Middle frontal gyrus (tissue), 1 donor: ENCODE results near the gene DOCK7.
"Not testable (repeated sequence)": the region's sequence is repeated elsewhere in the genome, so short reads cannot be mapped to it uniquely, and the experiment has no call there.

ENCODE experiments used
- DNase-seq: peaks from one replicate; pipeline ENCODE4 v3.0.0-alpha.2; 2015; ENCODE audit warnings: low spot score; ENCODE audit errors: extremely low spot score

The DOCK7 gene

DNA sequence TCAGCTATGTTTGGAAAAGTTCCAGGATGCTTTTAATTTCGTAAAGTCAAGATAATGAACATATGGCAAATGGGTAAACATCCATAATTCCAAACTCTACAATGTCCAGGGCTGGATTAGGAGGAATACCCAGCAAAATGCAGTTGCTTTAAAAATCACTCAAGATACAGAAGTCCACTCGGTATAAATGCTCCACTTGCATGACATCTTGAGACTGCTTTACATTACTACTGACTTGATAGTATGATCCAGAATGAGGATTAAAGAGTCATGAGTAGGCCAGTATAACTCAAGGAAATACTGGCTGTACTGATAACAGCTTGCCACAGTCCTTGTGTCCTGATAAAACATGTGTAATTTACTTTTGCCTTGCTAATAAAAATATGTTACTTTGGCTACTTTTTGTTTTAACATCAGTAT is 149.1 kb downstream of the DOCK7 start:
- no peak for DNase-seq

DNA sequence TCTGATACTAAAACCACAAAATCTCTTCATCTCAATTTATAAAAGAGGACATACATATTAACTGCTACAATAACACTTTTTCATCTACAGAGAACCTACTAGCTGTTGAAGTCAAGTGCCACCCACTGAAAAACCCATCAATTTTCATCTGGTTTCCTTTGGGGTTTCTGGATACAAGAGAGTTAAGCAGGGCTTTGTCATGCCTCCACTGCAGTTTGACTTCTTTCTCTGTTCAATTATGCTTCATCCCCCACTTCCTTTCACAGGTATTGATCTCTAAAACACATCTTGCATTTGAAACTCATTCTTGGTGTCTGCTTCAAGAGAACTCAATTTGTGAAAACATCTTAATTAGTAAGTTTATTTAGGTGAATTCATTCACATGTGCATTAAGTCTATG is 151.3 kb downstream of the DOCK7 start:
- DNase-seq = no peak

DNA sequence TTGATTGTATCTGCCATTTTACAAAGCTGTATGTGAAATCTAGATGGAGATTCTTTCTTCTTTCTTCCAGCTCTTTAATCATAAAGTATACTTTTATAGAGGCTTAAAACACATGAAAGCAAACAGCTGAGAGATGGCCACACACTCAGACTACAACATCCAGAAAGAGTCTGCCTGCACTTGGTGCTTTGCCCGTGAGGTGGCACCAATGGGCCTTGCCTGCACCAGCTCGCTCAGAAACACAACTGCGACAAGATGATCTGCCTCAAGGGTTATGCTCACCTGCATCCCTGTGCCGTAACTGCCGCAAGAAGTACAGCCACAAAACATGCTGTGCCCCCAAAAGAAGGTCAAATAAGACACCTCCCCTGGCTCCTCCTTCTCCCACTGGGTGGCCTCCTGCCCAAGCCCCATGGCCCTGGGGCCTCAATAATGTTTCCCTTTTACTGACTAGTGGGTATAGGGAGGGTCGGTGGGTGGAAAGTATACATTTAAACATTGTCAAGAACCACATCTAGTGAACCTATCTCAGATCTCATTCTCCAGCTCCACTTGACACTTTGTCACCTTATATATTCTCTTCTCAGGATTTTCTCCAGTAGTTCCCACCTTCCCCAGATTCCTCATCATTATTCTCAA is 157.6 kb downstream of the DOCK7 start:
- DNase-seq = no peak

DNA sequence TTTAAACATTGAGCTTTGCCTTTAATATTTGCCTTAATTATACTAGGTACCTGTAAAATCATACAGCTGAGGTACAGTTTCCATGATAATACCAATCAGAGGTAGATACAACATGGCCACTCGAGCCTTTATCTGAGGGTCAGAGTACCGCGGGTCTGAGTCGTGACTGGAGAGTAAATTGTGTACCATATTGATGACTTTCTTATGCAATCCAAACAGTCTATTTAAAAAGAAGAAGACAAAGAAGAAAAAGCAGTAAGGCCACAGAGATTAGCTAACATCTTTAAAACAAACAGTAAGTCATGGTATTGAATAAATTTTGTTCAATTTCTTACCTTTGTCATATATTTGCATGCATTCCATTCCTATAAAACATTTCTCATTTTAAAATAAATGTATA is 159.0 kb downstream of the DOCK7 start:
- no peak for DNase-seq

DNA sequence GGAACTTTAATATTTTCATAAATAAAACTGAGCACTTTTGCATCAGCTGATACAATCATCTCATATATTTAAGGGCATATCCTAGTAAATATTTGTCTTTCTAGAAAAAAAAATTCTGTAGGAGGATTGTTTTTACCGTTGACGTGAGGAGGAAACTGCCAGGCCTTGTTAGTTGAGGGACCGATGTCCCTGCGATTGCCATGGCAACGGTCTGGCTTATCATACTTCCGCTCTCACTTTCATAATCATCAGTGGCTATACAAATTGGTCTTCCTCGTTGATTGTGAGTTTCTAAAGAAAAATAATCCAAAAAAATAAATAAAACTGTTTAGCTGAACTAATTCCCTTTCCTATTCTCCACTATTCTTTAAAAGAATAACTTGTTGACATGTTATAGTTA is 160.2 kb downstream of the DOCK7 start:
- no peak for DNase-seq

DNA sequence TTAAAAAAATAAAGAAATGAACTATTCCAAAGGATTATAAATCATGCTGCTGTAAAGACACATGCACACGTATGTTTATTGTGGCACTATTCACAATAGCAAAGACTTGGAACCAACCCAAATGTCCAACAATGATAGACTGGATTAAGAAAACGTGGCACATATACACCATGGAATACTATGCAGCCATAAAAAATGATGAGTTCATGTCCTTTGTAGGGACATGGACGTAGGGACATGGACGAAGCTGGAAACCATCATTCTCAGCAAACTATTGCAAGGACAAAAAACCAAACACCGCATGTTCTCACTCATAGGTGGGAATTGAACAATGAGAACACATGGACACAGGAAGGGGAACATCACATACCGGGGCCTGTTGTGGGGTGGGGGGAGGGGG is 160.8 kb downstream of the DOCK7 start:
- DNase-seq = not testable (repeated sequence)

DNA sequence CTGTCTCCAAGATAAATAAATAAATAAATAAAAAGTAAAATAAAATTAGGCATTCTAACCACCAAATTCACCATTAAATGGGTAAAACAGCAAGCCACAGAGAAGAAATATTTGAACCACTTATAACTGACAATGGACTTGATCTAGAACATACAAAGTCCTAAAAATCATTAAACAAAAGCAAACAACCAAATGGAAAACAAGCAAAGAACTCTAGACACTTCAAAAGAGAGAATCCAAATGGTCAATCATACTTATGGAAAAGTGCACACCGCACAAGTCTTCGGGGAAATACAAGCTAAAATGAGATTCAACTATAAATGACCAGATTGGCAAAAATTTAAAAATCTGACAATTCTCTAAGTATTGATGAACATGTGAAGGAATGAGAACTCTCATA is 164.3 kb downstream of the DOCK7 start:
- no peak for DNase-seq

DNA sequence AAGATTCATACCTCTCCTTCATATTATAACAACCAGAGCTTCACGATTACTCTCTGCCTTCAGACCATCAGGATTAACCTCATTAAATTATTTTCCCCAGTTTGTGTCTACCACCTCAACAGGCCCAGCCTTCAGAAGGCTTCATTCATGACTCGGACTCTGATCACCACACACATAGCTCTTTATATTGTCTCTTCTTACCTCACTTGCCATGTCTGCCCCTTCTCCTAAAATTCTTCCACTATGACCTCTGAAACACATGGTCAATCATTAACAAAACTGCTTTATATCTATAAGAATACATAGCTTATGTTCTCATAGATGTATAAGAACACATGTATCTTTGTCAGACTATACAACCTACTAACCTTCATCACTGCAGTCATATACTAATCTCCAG is 171.6 kb downstream of the DOCK7 start:
- DNase-seq = no peak

DNA sequence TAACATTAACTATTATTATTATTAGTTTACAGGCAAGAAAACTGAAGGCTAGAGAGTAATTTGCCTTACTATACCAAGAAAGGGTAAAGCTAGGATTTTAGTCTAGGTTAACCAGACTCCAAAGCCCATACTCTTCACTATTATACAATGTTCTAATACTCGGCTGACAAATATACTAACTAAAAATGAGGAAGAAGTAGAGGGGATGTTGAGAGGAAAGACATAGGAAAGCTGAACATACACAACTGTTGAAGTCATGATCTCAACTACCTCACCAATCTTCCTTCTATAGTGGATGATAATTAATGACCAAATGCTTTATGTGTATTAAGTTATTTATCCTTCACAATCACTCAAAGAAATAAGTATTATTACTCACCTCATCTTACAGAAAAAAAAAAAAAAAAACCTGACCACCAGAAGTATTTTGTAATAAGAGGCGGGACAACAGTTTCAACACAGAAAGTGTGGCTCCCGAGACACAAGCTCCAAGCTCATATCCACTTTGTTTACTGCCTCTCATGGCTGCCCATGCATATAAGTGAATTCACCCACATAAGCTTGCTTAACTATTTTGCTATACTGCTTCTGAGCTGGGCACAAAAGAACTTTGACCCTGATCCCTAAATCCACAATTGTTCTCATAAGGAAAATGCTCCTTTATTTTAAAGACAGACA is 173.3 kb downstream of the DOCK7 start:
- DNase-seq = no peak

DNA sequence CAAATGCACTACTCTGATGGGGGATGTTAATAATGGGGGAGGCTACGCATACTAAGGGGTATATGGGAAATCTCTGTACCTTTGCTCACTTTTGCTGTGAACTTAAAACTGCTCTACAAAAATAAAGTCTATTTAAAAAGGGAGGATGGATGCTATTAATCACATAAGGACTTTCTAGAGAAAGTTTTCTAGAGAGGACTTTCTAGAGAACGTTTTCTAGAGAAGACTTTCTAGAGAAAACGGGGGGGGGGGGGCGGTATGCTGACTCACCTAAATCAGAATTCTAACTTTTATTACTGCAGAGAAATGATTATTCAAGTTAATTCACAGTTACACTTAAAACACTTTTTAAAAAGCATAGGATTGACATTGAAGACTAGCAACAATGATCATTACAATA is 175.2 kb downstream of the DOCK7 start:
- DNase-seq = no peak

DNA sequence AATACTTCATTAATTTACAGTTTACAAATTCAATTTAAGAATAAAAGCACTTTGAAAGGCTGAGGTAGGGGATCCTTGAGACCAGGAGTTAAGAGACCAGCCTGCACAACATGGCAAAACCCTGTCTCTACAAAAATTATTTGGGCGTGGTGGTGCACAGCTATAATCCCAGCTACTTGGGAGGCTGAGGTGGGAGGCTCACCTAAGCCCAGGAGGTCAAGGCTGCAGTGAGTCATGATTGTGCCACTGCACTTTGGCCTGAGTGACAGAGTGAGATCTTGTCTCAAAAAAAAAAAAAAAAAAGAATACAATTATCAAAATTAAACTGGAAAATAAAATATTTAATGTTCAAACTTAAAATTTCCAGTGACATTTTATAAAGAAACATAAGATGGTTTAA is 179.2 kb downstream of the DOCK7 start:
- DNase-seq = no peak

DNA sequence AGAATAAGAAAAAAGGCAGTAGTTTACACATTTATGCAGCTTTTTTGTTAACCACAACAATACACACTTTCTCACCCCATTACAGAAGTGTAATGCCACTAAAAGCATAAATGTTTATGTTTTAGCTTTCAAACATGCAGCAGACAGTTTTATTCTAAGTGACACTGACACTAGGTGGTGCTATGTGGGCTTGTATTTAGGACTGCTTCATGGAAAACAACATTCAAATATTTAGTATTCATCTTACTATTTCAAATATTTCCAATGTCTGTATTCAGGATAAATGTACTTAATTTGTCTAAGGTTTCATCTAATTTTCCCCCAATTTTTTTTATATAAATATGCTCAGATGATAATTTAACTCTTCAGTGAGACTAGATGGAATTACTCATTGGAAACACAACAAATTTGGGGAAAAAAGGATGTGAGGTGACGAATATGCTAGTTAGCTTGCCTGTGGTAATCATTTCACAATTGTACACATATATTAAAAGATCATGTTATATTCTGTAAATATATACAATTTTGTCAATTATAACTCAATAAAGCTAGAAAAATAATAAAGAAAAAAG is 179.9 kb downstream of the DOCK7 start:
- DNase-seq = peak; percentile 38

DNA sequence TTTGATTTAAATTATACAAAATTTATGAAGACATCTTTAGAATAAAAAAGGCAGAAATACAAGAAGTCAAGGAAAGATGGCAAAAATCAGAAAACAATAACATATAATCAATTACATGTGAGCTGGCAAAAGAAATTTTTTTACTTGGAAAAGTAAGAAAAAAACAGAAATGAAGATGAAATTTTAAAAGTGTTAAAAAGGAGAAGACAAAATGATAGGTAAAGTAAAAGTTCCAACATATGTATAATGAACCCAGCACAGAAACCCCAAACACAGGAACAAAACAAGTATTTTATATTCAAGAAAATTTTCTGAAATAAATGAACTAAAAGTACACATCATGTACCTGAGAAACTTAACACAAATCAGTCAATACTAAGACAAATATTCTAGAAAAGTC is 188.0 kb downstream of the DOCK7 start:
- DNase-seq = no peak

DNA sequence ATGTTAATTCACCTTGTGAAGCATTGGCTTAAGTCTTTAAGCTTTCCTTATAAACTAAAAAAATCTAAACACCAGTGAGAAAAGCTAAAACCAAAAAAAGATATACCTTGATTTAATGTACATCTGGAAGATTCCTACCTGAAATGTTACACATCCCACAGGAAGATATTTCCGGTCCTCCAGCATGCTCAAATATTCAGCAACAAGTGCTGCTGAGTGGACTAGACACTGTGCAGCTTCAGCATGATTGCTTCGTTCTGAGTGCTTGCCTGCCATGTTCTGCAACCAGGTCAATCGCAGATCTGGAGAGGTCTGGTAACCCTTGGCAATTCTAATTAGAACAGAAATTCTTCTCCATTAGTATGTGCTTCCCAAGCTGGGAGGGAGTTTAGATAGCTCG is 194.0 kb downstream of the DOCK7 start:
- no peak for DNase-seq

DNA sequence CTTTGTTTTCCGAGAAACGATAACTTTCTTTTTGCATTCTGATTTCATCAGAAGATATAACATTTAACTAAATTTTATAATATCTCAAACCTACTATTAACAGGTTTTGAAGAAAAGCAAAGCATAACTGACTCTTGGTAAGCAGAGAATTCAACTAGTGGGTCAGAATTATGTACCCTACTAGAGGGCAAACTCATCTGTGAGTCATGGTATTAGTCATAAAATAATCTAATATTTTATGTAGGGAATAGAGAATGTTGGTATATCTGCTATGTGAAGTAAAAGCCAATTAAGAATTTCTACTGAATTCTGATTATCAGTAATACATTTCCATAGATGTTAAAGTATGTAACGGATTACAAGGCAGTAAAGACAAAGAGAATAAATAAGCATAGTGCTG is 194.5 kb downstream of the DOCK7 start:
- no peak for DNase-seq

DNA sequence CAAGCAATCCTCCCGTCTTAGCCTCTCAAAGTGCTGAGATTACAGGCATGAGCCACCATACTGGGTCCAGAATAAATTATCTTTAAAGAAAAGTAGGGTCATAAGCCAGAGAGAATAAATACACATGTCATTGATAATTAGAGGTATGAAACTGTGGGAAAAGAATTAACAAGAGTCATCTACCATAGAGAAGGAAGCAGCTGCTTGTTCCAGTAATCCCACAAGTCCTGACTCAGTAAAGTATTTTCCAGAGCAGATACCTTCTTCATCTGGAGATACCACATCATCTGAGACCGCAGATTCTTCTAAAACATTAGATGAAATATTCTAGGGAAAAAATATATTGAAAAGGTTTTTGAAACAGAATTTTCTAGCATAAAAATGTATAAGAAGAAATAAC is 195.7 kb downstream of the DOCK7 start:
- DNase-seq = no peak

DNA sequence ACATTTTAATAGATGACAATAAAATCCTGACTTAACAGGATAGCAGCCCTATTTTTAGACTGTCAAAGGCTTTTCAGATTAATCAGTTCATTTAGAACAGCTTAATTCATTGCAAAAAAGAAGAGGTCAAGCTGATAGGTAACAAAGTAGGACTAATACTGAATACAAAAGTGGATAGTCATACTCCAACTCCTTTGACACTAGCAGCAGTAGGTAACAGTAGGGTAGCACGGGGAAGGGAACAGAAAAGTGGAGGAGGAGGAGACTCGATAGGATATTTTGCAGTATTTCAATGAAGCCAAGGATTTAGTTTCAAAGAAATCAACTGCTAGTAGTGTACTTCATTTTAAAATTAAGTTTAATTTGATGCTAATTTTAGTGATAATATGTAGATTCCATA is 200.2 kb downstream of the DOCK7 start:
- no peak for DNase-seq

DNA sequence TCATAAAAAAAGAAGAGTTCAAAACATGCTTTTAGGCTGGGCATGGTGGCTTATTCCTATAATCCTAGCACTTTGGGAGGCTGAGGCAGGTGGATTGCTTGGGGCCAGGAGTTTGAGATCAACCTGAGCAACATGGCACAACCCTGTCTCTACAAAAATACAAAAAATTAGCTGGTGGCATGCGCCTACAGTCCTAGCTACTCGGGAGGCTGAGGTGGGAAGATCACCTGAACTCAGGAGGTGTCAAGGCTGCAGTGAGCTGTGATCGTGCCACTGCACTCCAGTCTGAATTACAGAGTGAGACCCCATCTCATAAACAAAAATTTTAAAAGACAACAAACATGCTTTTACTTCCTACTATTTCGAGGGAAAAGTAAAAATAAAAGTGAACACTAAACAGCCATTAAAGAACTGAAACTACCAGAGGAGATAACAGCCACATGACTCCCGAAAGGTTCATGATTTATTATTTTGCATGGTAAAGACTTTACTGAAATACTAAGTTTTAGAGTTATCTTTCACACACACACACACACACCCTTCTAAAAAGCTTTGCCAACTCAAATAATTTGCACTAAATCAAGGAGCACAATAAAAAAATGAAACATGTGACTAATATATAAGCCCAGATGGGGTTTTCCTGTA is 203.2 kb downstream of the DOCK7 start:
- no peak for DNase-seq

DNA sequence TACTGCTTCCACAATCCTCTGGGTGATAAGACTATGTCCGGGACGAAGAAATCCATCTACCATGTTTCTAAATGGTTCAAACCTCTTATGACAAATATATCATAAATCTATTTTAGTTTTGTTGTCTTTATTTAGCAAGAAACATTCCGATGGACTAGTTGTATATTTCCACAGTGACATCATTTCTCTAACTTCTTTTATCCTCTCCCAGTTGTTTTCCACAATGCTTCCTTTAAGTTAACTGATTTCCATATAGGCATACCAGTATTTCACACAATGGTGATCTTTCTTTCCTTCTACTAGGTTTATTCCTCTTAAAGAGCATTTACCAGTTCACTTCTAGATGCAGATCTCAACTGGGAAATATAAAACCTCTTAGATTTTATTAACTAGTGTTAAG is 206.5 kb downstream of the DOCK7 start:
- no peak for DNase-seq

DNA sequence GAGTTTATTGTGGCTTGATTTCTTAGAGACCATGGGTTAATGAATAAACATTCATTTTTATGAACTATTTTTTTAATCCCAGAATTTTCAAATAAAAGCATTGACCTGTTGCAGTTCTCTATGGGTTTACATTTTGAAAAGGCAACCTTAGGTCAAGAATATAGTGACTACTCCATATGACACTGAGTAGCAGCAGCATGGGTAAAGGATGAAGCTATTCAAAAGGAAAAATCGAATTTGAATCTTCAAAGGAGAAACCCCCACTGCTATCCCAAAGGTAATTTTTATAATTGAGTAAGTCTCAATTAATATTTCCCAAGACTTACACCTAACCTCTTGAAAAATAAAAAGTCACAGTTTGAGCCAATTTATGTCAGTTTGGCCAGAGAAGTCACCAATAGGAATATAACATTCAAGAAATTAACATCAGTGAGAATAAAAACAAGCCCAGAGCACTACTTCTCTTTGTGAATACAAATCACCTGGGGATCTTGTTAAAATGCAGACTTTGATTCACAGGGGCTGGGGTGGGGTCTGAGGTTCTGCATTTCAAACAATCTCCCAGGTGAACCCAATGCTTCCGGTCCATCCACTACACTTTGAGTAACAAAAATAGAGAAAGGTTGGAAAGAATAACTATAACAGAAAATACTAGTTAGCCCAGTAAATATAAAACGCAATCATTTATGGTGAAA is 211.5 kb downstream of the DOCK7 start:
- DNase-seq = no peak

DNA sequence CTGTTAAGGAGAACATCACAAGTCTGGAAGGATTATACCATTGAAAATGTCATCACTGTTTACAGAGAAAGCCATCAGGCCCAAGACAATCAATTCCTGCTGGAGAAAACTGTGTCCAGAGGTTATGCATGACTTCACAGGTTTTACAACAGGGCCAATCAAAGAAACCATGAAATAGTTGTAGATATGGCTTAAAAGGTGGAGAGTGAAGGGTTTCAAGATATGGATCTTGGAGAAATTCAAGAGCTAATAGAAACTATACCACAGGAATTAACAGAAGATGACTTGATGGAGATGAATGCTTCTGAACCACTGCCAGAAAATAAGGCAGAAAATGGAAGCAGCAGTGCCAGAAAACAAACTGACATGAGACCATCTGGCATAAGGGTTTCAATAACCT is 221.1 kb downstream of the DOCK7 start:
- DNase-seq = no peak

DNA sequence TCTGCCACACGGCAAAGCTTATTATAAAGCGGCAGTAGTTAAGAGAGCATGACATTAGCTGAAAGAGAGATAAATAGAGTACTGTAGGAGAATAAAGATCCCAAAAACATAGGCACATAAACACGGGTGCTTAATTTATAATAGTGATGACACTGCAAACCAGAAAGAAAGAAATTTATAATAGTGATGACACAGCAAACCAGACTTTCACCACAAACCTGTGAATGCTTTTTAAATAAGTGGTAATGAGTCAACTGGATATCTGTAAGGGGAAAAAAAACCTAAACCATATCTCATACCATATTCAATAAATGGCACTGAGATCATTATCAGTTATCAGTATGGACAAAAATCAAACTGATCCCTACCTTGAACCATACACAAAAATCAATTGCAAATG is 225.8 kb downstream of the DOCK7 start:
- DNase-seq = no peak
